ENCODE measurements around the gene ACMSD.
"Not testable (repeated sequence)": the region's sequence is repeated elsewhere in the genome, so short reads cannot be mapped to it uniquely, and the experiment has no call there.

Gene ACMSD

GRCh38 chr2:134800341-134800740 lies 38.1 kb upstream of the ACMSD start:
- no peak for TF ChIP-seq CTCF (IDR thresholded peaks at IDR 0.05; ENCODE audit: insufficient read depth, low read depth, low read length, missing control alignments)
- DNase-seq (ENCODE audit: low read depth) = no peak
- H3K4me3 ChIP-seq (ENCODE audit: low read depth, low read length) = no peak overlapping the region

- not testable (repeated sequence) for DNase-seq (ENCODE audit: low read depth); H3K4me3 ChIP-seq (ENCODE audit: low read depth, low read length)
These were observed 34.6 kb upstream of the ACMSD start for GRCh38 chr2:134803609-134804405.

GRCh38 chr2:134815741-134816140 lies 22.7 kb upstream of the ACMSD start:
- no peak for DNase-seq (ENCODE audit: low read depth)
- TF ChIP-seq CTCF (IDR thresholded peaks at IDR 0.05; ENCODE audit: insufficient read depth, low read depth, low read length, missing control alignments) = no peak

GRCh38 chr2:134818321-134818720 lies 20.1 kb upstream of the ACMSD start:
- no peak for DNase-seq (ENCODE audit: low read depth)
- no peak overlapping the region for H3K4me3 ChIP-seq (ENCODE audit: low read depth, low read length)
- TF ChIP-seq CTCF (IDR thresholded peaks at IDR 0.05; ENCODE audit: insufficient read depth, low read depth, low read length, missing control alignments) = no peak

More at GRCh38 chr2:134815741-134816140, 22.7 kb upstream of the ACMSD start:
- H3K4me3 ChIP-seq (ENCODE audit: low read depth, low read length) = no peak overlapping the region

- no peak for TF ChIP-seq CTCF (IDR thresholded peaks at IDR 0.05; ENCODE audit: insufficient read depth, low read depth, low read length, missing control alignments)
- no peak overlapping the region for H3K4me3 ChIP-seq (ENCODE audit: low read depth, low read length)
- DNase-seq (ENCODE audit: low read depth) = no peak
These were observed 19.1 kb upstream of the ACMSD start for GRCh38 chr2:134819334-134819733.

GRCh38 chr2:134823431-134823830 lies 15.0 kb upstream of the ACMSD start:
- H3K4me3 ChIP-seq (ENCODE audit: low read depth, low read length) = no peak overlapping the region
- no peak for TF ChIP-seq CTCF (IDR thresholded peaks at IDR 0.05; ENCODE audit: insufficient read depth, low read depth, low read length, missing control alignments)
- no peak for DNase-seq (ENCODE audit: low read depth)

DNA sequence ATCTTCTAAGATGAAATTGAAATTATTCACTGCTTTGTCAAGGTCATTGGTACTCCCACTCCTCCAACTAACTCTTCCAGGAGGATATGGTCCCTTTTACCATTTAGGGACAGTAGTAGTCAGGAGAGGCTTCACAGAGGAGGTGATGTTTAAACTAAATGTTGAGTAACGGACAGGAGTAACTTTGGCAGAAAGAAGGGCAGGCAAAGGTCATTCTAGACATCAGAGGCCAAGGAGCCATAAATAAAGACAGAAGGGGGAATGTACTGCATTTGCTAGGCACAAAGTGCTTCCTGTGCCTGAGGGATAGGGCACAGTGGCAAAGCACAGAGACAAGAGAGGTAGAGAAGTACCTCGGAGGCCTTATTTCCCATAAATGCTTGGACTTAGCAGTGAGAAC lies 14.6 kb upstream of the ACMSD start:
- no peak overlapping the region for H3K4me3 ChIP-seq (ENCODE audit: low read depth, low read length)
- no peak for TF ChIP-seq CTCF (IDR thresholded peaks at IDR 0.05; ENCODE audit: insufficient read depth, low read depth, low read length, missing control alignments)
- no peak for DNase-seq (ENCODE audit: low read depth)

GRCh38 chr2:134825716-134826115 lies 12.7 kb upstream of the ACMSD start:
- not testable (repeated sequence) for H3K4me3 ChIP-seq (ENCODE audit: low read depth, low read length); DNase-seq (ENCODE audit: low read depth)

Data from GM12865 (cell line).